ENCODE measurements around the gene NCOA1. TPM values are rescaled to one million over a fixed set of nuclear protein-coding genes. Genes with fewer than 3 reads are reported as not detected.

Gene NCOA1
- total RNA-seq, 1 experiment from 2014 or later = 37.1 TPM

GRCh38 chr2:24559473-24560113 lies 68.5 kb downstream of the NCOA1 start:
- intact Hi-C loops (cut with micrococcal nuclease; ENCODE audit: unreplicated experiment) = no loop called here
- TF ChIP-seq CTCF (IDR thresholded peaks at IDR 0.05; ENCODE audit: insufficient read depth in 1 of 2, low read depth in 1 of 2, low read length in 1 of 2, severe bottlenecking in 1 of 2, unreplicated experiment in 1 of 2) = no peak
- no peak for DNase-seq
- Mint-ChIP-seq H3K36me3 (ENCODE audit: insufficient read depth, unreplicated experiment) (peaks cover 10% of the 10 kb centered on the region), H3K4me3 (ENCODE audit: unreplicated experiment) (no peak overlapping the region), H3K27ac (ENCODE audit: unreplicated experiment) (no peak overlapping the region), H3K9me3 (ENCODE audit: unreplicated experiment) (peaks cover 19% of the 10 kb centered on the region), H3K27me3 (ENCODE audit: insufficient read depth, unreplicated experiment) (no peaks in the 10 kb centered on the region), H3K4me1 (ENCODE audit: low read depth, unreplicated experiment) (peaks cover 14% of the 10 kb centered on the region)
- Histone ChIP-seq H3K9me3 (no peaks in the 10 kb centered on the region), H3K4me1 (0 out of 2 replicates have a peak, but pooled peaks cover 6% of the 10 kb centered on the region), H3K27me3 (replicated peaks; ENCODE audit: control insufficient read depth, insufficient read depth, low read length) (no peaks in the 10 kb centered on the region), H3K36me3 (ENCODE audit: control insufficient read depth, insufficient read depth, low read length) (no peaks in the 10 kb centered on the region), H3K4me3 (ENCODE audit: low read depth, low read length) (no peak overlapping the region)
- BruUV-seq (replicated peaks) = no TSS peak
- ChIA-PET POLR2A (no interaction called here), CTCF (no interaction called here)

DNA sequence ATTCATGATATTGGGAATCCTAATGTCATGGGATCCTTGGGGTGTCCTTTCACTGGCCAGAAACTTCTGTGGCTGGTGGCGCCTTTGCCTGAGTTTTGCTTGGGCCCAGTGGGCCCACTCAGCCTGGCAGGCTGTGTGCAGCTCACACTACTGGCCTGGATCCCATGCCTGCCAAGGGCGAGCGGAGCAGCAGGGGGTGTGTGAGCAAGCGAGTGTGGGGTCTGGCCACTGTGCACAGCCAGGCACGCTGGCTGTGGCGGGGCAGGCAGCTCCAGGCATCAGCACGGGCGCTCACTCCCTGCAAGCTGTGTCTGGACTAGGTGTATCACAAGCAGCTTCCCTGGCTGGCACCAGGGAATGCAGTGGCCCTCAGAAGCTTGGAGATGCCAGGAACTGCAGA lies 74.5 kb downstream of the NCOA1 start:
- TF ChIP-seq CTCF (IDR thresholded peaks at IDR 0.05; ENCODE audit: insufficient read depth in 1 of 2, low read depth in 1 of 2, low read length in 1 of 2, severe bottlenecking in 1 of 2, unreplicated experiment in 1 of 2) = no peak
- H3K9me3 ChIP-seq = peaks cover 18% of the 10 kb centered on the region
- H3K4me3 Mint-ChIP-seq (ENCODE audit: unreplicated experiment) = no peak overlapping the region
- H3K9me3 Mint-ChIP-seq (ENCODE audit: unreplicated experiment) = no peaks in the 10 kb centered on the region
- peaks cover 4% of the 10 kb centered on the region; the same call in 1 of the 2 replicates for H3K36me3 ChIP-seq (ENCODE audit: control insufficient read depth, insufficient read depth, low read length)
- peaks cover 19% of the 10 kb centered on the region for H3K36me3 Mint-ChIP-seq (ENCODE audit: insufficient read depth, unreplicated experiment)
- POLR2A ChIA-PET = no interaction called here
- intact Hi-C loops (cut with micrococcal nuclease; ENCODE audit: unreplicated experiment) = no loop called here
- H3K27me3 ChIP-seq (replicated peaks; ENCODE audit: control insufficient read depth, insufficient read depth, low read length) = no peaks in the 10 kb centered on the region
- H3K27me3 Mint-ChIP-seq (ENCODE audit: insufficient read depth, unreplicated experiment) = no peaks in the 10 kb centered on the region
- CTCF ChIA-PET = no interaction called here
- no TSS peak for BruUV-seq (replicated peaks)
- DNase-seq = no peak
- H3K27ac Mint-ChIP-seq (ENCODE audit: unreplicated experiment) = no peak overlapping the region
- H3K4me1 ChIP-seq = 0 out of 2 replicates have a peak, but pooled peaks cover under 1% of the 10 kb centered on the region
- H3K4me1 Mint-ChIP-seq (ENCODE audit: low read depth, unreplicated experiment) = peaks cover 10% of the 10 kb centered on the region
- no peak overlapping the region for H3K4me3 ChIP-seq (ENCODE audit: low read depth, low read length)

- POLR2A ChIA-PET = no interaction called here
- Histone ChIP-seq H3K4me1 (peaks cover 7% of the 10 kb centered on the region), H3K9me3 (peaks cover 18% of the 10 kb centered on the region), H3K4me3 (ENCODE audit: low read depth, low read length) (no peak overlapping the region), H3K36me3 (ENCODE audit: control insufficient read depth, insufficient read depth, low read length) (peaks cover 4% of the 10 kb centered on the region; the same call in 1 of the 2 replicates), H3K27me3 (replicated peaks; ENCODE audit: control insufficient read depth, insufficient read depth, low read length) (no peaks in the 10 kb centered on the region)
- BruUV-seq (replicated peaks) = no TSS peak
- H3K4me1 Mint-ChIP-seq (ENCODE audit: low read depth, unreplicated experiment) = peaks cover 9% of the 10 kb centered on the region
- no peaks in the 10 kb centered on the region for H3K9me3 Mint-ChIP-seq (ENCODE audit: unreplicated experiment)
- no peak for DNase-seq
- CTCF ChIA-PET = no interaction called here
- no peak for TF ChIP-seq CTCF (IDR thresholded peaks at IDR 0.05; ENCODE audit: insufficient read depth in 1 of 2, low read depth in 1 of 2, low read length in 1 of 2, severe bottlenecking in 1 of 2, unreplicated experiment in 1 of 2)
- H3K27ac Mint-ChIP-seq (ENCODE audit: unreplicated experiment) = no peak overlapping the region
- intact Hi-C loops (cut with micrococcal nuclease; ENCODE audit: unreplicated experiment) = no loop called here
- no peaks in the 10 kb centered on the region for H3K27me3 Mint-ChIP-seq (ENCODE audit: insufficient read depth, unreplicated experiment)
- no peak overlapping the region for H3K4me3 Mint-ChIP-seq (ENCODE audit: unreplicated experiment)
- H3K36me3 Mint-ChIP-seq (ENCODE audit: insufficient read depth, unreplicated experiment) = peaks cover 19% of the 10 kb centered on the region
These were observed 75.2 kb downstream of the NCOA1 start for GRCh38 chr2:24566209-24566608.

Measured in Caco-2 (cell line).